DMS153 (cell line): ENCODE measurements around the gene PRR3.

ENCODE experiments used
- DNase-seq: peaks from one replicate; lab custom pipeline; 2025; lab: John Stamatoyannopoulos, UW

Gene PRR3

DNA sequence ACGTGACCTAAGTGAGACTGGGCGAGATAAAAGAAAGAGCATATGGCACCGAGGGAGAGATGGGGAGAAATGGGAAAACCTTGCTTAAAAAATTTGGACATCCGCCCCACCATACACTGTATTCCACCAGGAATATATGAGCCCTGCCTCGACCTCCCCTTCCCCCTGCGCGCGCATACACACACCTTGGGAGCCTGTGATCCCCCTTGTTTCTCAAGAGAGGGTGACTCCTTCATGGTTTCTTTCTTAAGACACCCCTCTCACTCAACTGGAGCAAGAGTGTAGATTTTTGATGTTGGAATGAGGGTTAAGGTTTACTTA is 14.6 kb downstream of the PRR3 start:
- DNase-seq: no peak

DNA sequence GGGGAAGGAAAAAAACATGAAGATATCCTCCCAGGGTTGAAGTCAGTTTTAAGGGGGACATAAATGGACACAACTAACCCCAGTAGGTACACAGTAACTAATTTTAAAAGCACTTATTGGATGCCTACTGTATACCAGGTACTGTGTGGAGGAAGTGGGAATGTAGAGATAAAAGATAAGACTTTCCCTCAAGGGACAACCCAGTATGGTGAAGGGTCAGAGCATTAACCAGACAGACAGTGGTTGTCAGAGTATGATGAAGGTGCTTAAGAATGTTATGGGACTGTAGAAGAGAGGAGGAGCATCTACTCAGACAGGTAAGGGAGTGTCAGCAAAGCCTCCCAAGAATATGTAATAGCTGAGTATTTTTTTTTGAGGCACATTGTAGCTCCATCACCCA is 15.1 kb downstream of the PRR3 start:
- no peak for DNase-seq

DNA sequence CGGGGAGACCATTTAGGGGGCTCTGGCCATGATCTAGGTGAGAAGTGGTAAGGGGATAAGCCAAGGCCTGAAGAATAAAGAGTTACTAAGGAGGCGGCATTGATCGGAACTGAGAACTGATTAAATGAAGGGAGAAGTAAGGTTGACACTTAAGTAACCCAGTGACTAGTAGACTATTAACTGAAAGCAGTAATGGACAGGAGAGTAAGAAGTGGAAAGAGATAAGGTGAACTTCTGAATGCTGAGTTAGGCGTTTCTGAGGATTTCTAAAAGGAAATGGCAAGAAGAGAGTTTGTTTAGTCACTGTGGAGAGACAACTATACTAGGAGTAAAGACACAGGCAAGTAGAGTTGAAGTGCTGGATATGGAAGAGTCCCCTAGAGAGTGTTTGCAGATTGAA is 16.0 kb downstream of the PRR3 start:
- no peak for DNase-seq

DNA sequence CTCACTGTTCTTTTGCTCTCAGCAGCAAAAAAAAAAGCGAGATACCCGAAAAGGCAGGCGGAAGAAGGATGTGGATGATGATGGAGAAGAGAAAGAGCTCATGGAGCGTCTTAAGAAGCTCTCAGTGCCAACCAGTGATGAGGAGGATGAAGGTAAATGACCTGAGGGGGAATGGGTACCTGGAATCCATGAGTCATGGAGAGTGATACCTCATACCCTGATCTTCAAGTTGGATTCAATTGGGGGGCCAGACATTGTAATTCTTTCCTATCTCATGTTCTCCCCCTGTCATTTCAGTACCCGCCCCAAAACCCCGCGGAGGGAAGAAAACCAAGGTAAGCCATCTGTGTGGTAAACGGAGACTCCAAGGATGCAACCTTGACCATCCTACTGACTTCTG is 21.0 kb downstream of the PRR3 start:
- DNase-seq: no peak

DNA sequence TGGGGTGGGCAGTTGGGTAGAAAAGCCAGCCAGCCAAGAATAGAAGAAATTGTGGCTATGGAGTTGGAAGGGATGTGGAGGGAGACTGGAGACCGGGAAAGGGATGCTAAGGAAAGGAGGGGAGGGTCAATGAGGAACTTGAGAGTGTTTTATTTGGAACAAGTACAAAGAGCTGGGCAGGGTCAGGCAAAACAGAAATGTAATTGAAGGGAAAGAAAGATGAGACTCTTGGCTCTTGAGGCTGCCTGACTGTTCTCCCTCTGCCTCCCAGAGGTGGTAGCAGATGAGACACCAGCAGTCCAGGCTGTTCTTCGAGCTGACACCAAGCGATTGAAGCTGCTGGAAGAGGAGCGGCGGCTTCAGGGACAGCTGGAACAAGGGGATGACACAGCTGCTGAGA is 26.8 kb downstream of the PRR3 start:
- DNase-seq: no peak

DNA sequence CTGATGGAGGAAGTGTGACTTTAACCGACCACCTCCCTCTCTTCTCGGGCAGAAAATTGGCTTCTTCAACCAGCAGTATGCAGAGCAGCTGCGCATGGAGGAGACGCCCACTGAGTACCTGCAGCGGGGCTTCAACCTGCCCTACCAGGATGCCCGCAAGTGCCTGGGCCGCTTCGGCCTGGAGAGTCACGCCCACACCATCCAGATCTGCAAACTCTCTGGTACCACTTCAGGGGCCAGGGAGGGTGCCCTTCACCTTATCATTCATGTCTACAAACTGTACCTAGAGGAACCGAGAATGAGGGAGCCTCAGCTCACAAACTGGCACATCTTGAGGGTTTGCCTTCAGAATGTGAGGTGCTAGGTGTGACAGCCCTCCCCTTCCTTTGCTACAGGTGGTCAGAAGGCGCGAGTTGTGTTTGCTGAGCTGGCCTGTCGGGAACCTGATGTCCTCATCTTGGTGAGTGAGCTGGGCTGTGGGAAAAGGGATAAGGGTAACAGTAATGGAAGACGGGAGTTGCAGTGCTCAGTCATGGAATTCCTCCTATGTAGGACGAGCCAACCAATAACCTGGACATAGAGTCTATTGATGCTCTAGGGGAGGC is 32.8 kb downstream of the PRR3 start:
- DNase-seq: no peak

DNA sequence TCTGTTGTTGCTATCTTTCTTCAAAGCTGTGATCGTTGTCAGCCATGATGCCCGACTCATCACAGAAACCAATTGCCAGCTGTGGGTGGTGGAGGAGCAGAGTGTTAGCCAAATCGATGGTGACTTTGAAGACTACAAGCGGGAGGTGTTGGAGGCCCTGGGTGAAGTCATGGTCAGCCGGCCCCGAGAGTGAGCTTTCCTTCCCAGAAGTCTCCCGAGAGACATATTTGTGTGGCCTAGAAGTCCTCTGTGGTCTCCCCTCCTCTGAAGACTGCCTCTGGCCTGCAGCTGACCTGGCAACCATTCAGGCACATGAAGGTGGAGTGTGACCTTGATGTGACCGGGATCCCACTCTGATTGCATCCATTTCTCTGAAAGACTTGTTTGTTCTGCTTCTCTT is 33.4 kb downstream of the PRR3 start:
- DNase-seq: no peak

DNA sequence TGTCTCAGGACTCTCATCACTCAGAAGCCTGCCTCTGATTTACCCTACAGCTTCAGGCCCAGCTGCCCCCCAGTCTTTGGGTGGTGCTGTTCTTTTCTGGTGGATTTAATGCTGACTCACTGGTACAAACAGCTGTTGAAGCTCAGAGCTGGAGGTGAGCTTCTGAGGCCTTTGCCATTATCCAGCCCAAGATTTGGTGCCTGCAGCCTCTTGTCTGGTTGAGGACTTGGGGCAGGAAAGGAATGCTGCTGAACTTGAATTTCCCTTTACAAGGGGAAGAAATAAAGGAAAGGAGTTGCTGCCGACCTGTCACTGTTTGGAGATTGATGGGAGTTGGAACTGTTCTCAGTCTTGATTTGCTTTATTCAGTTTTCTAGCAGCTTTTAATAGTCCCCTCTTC is 33.9 kb downstream of the PRR3 start:
- no peak for DNase-seq

DNA sequence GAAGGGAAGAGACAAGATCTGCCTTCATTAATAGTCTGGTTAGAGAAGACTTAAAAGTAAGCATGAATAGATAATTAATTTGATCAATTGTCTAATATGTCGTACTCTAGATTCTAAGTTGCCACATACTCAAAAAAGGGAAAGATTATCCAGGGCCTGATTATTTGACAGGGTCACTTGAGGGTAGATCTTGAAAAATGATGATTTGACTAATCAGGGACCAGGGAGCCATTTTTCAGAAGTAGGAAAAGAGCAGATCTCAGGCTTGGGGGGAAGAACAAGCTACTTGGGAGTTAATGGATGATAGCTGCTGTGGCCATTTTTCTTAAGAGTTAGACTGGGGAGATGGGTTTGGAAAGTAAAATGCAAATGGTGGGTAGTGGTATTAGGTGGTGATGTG is 35.2 kb downstream of the PRR3 start:
- DNase-seq: no peak

DNA sequence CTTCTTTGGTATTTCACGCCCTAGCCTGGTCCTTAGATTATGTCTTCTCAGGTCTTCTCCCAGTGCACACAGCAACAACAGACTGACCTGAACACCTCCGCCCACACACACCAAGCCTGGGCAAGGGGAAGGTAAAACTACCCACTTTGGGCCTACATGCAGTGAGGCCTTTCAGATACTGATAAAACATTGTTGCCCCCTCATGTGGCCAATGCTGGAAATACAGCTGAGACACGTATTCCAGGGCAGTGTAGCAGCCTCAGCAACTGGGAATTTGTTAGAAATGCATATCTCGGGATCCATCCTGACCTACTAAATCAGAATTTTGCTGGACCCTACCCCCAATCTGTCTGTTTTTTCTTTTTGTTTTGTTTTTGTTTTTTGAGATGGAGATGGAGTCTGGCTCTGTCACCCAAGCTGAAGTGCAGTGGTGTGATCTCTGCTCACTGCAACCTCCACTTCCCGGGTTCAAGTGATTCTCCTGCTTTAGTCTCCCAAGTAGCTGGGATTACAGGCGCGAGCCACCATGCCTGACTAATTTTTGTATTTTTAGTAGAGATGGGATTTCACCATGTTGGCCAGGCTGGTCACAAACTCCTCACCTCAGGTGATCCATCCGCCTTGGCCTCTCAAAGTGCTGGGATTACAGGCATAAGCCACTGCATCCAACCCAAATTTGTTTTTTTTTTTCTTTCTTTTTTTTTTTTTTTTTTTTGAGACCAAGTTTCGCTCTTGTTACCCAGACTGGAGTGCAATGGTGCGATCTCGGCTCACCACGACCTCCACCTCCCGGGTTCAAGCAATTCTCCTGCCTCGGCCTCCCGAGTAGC is 40.4 kb downstream of the PRR3 start:
- DNase-seq: peak; percentile 30

DNA sequence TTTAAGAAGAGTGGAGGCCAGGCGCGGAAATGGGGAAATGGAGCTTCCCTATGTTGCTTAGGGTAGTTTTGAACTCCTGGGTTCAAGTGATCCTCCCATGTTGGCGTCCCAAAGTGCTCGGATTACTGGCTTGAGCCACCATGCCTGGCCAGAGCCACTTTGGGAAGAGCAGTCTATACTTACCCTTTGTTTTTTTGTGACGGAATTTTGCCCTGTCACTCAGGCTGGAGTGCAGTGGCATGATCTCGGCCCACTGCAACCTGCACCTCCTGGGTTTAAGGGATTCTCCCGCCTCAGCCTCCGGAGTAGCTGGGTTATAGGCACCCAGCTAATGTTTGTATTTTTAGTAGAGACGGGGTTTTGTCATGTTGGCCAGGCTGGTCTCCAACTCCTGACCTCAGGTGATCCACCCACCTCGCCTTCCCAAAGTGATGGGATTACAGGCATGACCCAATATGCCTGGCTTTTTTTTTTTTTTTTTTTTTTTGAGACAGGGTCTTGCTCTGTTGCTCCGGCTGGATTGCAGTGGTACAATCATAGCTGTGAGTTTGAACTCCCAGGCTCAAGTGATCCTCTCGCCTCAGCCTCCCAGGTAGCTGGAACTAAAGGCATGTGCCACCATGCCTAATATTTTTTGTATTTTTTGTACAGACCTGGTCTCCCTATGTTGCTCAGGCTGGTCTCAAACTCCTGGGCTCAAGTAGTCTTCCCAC is 42.0 kb downstream of the PRR3 start:
- DNase-seq: no peak

DNA sequence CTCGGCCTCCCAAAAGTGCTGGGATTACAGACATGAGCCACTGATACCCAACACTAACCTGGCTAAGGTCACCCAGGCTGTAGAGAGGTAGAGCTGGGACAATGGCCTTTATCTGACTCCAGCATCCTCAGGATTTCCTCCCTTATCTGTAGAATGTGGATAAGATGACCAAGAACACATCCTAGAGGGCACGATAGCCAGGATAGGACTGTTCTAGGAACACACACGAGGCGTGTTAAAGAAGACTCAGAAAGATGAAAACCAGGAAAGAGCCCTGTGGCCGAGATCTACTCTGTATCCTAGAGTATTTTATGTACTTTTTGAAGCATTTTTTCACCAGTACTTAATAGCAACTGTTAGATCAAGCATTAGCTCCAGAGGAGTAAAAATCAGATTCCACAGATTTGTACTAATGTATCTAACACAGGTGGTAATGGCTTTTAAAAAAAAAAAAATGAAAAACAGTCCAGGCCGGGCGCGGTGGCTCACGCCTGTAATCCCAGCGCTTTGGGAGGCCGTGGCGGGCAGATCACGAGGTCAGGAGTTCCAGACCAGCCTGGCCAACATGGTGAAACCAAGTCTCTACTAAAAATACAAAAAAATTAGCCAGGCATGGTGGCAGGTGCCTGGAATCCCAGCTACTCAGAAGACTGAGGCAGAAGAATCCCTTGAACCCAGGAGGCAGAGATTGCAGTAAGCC is 42.7 kb downstream of the PRR3 start:
- no peak for DNase-seq

DNA sequence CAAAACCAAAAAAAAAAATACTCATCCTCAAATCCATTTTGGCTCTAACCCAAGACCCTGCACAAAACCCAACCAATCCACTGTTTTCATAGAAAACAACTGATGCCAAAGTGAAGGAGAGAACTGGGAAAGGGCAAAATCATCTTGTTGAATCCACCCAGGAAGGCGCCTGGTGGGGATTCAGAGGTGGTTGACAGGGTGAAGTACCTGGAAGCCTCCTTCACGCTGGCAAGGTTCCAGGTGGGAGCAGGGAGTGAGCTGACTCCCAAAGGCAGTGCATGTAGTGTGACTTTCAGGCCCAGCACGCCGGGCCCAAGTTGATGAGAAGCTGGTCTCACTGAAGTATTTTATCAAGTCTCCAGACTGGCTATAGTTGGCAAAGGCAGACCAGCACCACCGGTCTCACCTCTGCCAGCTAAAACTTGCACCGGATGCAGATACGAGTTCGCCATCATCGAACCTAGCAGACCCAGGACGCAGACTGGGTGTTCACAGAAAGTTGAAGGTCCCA is 43.4 kb downstream of the PRR3 start:
- no peak for DNase-seq

DNA sequence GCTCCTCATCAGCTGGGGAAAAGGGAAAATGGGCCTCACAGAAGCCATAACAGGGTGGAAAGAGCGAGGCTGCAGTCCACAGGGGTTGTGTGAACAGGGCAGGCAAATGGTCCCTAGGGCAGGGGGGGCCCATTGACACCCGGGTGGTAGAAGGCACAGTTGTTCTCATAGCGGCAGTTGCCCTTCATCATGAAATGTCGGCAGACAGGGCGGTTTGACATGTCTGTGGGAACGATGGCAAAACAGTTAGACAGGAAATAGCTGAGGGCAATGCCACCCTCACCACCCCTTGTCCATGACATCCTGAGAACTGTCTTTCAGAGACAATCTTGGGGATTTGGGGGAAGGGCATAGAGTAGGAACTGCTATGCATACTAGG is 44.3 kb downstream of the PRR3 start:
- no peak for DNase-seq

DNA sequence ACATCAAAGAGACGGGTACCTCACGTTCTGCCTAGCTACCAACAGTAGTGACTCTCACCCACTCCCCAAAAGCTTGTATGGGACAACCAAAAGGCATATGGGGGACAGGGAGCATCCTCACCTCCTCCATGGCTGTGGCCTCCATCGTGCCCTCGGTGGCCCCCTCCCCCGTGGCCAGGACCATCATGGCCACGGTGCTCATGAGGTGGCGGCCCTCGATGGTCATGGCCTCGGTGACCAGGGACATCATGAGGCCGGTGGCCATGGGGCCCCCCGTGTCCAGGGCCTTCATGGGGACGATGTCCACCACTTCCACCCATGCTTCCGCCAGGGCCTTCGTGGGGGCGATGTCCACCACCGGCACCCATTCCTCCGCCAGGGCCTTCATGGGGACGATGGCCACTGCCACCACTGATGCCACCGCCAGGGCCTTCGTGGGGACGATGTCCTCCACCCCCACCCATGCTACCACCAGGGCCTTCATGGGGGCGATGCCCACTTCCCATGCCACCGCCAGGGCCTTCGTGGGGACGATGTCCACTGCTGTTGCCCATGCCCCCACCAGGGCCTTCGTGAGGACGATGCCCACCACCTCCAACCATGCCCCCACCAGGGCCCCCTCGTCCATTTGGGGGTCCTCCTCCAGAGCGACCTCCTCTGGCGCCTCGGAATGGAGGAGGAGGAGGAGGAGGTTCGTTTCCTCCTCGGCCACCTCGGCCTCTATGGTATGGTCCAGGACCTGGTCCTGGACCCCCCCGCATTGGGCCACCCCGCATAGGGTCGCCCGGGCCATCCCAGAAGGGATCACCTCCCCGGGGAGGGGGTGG is 44.9 kb downstream of the PRR3 start:
- DNase-seq: no peak

DNA sequence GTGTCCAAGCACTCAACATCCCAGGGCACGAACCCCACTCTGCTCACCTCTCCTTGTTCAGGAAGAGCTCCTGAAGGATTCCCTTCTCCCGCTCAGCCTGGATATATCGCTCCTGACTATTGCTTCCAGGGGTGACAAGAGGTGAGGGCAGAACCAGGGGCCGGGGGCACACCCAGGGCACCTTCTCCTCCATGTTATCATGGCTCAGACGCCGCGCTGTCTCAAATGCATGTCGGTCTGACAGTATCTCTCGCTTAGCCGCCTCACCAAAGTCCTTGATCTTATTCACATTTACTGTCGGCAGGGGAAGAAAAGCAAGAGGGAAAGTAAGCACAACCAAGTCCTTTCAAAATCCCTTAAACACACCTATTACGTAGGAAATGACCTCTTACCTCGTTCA is 46.9 kb downstream of the PRR3 start:
- DNase-seq: no peak

DNA sequence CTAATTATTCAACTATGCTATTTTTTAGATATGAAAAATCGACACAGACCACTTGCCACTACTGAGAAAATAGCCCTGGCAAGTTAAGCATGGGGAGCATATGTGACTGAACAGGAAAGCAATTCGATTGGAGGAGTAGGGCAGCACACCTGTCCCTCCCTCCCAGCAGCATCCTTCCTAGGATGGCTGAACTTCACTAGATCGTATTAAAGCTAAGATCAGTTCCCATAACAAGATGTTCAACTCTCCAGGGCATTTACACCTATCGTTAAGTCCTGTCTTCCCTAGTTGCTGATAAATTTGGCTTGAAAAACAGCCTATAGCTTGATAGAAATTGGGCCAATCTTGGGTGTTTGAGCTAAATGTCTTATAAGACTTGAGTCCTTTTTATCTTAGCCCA is 53.0 kb downstream of the PRR3 start:
- no peak for DNase-seq

DNA sequence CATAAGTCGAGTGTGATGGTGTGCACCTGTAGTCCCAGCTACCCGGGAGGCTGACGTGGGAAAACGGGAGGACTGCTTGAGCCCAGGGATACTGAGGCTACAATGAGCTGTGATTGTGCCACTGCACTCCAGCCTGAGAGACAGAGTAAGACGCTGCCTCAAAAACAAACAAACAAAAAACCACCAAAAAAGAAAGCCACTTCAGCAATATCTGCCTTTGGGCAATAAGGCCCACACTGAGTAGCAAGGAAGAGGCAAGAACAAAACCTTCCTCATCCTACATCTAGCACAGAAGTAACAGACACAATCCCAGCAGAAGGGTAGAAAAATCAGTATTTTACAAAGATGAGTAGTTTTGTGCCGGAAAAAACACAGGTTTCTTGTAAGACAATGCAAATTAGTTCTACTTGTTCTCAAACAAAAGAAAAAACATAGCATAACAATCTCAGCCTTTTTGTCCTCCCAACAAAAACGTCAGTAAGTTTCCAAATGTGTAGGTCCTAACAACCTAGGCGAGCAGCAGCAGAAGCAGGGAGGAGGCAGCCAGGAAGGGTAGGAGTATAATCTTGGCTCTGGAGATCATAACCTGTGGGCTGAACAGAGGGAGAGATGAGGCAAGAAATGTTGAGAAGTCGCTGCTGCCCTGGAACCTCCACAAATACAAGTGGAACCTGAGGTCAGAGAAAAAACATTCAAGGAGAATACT is 54.2 kb downstream of the PRR3 start:
- DNase-seq: no peak

DNA sequence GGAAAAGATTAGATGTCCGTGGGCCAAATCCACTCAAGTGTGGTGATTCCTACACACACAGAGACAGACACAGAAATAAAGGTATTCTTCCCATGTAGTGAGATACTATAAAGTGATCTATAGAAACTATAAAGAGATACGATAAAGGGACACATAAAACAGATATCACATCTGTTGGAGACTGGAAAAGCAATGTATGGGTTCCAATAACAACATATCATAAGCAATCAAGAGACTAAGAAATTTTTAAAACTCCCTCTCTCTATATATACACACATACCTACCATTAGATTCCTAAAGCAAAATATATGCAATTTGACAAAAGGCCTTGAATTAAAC is 54.7 kb downstream of the PRR3 start:
- DNase-seq: no peak

DNA sequence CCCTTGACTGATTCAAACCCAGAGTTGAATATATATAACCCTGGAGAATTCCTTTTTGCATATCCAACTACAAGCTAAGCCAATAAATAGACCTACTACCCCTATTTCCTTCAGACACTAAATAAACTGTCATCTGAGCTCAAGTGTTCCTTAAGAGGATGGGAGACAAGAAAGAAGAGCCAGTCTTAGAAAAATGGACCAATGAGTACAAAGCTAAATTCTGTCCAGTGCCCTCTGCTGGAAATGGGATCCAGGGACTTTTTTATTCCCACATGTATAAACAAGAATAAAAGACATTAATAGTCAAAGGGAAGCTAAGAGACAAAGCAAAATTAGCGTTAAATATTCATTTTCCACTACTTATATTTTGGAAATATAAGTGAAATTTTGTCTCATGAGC is 55.1 kb downstream of the PRR3 start:
- no peak for DNase-seq

DNA sequence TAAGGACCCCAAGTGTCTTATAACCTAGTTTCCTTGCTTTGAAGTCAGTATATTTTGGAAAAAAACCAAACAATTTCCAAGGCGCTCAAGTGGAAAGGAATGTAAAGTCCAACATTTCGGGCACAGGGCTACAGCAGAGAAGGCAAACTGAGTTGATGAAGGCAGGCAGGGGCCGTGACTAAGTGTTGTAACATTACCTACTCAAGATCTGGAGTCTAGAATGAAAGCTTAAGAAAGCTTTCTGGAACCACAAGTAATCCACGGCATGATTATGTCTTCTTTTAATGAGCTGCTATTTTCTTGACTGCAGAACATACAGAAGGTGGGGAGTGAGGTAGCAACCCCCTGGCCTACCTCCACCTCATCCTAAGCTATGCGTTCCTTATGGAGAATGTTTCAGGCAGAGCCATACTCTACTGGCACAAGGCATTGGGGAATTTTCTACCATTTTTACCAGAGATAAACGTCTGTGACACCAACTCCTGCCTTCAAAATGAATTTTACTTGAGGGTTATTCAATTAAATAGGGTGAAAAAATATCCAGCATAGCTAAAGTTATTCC is 55.7 kb downstream of the PRR3 start:
- no peak for DNase-seq
